GM04504 (cell line): Measurements from ENCODE around the gene PDZD11.
"Not testable (repeated sequence)": the region's sequence is repeated elsewhere in the genome, so short reads cannot be mapped to it uniquely, and the experiment has no call there.

ENCODE experiments used
- DNase-seq: peaks from one replicate; pipeline ENCODE4 v3.0.0-alpha.2; 2012; ENCODE audit warnings: low read depth

PDZD11 gene, protein sequence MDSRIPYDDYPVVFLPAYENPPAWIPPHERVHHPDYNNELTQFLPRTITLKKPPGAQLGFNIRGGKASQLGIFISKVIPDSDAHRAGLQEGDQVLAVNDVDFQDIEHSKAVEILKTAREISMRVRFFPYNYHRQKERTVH

DNA sequence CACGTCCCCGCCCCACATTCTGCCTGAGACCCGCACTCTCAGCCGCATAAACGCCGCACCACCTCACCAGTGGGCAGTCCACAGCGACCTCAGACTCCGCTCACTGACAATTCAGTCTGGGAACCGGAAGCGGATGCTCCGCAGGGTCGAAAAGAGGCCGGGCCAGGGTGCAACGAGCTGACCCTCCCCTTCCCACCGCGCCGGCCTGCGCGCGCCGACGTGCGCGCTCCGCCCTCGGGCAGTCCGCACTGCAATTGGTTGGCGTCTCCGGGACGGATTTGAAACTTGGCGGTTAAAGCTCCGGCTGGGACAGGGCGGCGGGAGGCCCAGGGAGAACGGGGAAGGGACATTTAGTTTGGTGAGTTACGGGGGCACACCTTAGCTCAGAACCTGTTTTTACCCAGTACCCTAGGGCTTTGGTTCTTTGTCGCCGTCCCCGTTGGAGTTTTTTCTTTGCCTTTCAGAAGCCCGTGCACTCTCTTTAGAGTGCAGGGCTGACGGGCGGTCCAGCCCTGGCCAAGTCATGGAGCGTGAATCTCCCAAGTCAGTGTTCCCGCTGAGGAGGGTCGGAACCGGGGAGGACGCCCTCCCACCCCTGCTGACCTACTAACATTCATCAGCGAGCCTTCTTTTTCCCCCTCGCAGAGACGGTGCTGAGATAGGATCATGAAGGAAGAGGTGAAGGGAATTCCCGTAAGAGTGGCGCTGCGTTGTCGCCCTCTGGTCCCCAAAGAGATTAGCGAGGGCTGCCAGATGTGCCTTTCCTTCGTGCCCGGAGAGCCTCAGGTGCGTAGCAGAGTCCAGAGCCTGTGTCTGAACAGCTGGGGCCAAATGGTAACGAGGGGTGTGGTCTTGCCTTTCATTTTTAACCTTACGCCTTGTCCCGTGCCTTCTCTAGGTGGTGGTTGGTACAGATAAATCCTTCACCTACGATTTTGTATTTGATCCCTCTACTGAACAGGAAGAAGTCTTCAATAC is at the start of gene PDZD11, which contains the start of gene KIF4A:
Gene PDZD11, minus strand, starts transcription at position 135 of the 978 bp plus-strand sequence. CDS start 586 bp downstream, outside the sequence.
Gene KIF4A, plus strand, starts transcription at position 312 of the 978 bp plus-strand sequence. Its CDS starts 355 bp downstream, at position 667.
- peak; percentile 64 for DNase-seq

- DNase-seq, result no peak
Measured at GRCh38 chrX:70338290-70338689, 48.6 kb upstream of the PDZD11 start.

DNA sequence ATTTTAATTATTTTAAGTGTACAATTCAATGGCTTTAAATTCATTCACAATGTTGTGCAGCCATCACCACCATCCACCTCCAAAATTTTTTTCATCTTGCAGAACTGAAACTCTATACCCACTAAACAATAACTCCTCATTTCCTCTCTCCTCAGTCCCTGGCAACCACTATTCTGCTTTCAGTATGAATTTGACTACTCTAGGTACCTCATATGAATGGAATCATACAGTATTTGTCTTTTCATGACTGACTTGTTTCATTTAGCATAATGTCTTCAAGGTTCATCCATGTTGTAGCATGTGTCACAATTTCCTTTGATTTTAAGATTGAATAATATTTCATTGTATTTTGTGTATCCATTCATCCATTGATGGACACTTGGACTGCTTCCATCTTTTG is 47.0 kb upstream of the PDZD11 start:
- no peak for DNase-seq

- DNase-seq, result no peak
Measured at GRCh38 chrX:70332600-70332999, 42.9 kb upstream of the PDZD11 start.

DNA sequence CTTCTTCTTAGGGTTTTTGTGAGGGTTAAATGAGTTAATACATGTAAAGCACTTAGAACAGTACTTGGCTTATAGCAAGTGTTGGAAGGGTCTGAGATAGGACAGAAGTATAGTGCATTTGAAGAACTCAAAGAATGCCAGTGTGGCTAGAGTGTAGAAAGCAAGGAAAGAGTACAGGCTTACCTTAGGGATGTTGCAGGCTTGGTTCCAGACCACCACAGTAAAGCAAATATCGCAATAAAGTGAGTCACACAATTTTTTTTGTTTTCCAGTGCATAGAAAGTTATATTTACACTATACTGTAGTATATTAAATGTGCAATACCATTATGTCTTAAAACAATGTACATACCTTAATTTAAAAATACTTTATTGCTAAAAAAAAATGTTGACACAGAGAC is 41.4 kb upstream of the PDZD11 start:
- no peak for DNase-seq

DNA sequence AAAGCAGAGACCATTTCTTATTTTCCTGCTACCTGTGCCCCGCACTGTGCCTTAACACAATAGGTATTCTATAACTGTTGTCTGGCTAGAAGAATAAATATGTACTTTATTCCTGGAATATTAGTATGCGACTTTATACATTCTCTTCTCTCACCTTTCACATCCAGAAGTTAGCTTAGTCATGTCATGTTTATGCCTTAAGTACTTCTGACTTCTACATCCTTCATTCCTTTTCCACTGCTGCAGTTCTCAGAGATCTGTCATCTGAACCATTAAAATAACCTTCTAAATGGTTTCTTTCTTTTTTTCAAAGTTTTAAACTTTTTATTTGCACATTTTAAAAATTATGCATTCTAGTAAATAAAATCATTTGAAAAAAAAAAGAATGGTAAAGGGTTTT is 34.6 kb upstream of the PDZD11 start:
- no peak for DNase-seq

DNA sequence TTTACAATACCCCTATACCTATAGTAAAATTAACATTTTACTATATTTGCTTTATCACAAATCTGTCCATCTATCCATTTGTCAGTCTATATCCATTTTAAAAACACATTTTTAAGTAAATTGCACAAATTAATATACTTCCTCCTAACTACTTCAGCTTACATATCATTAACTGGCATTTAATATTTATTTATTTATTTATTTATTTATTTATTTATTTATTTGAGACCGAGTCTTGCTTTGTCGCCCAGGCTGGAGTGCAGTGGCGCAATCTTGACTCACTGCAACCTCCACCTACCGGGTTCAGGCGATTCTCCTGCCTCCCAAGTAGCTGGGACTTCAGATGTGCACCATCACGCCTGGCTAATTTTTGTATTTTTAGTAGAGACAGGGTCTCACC is 33.9 kb upstream of the PDZD11 start:
- not testable (repeated sequence) for DNase-seq

DNA sequence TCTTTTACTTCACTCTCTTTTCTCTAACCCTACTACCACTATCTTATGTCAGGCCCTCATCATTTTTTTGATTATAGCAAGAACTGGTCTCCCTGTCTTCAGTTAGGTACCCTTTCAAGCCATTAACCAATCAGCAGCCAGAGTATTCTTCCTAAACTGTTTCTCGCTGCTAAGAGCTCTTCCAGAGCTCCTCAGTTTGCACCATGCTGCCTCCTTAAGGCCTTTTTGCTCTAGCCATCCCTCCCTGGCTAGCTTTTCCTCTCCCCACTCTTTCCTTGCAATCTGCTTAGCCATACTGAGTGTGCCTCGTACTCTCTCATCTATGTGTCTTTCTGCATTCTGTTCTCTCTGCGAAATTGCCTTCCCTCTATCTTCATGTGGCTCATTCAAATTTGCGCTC is 33.1 kb upstream of the PDZD11 start:
- no peak for DNase-seq

DNA sequence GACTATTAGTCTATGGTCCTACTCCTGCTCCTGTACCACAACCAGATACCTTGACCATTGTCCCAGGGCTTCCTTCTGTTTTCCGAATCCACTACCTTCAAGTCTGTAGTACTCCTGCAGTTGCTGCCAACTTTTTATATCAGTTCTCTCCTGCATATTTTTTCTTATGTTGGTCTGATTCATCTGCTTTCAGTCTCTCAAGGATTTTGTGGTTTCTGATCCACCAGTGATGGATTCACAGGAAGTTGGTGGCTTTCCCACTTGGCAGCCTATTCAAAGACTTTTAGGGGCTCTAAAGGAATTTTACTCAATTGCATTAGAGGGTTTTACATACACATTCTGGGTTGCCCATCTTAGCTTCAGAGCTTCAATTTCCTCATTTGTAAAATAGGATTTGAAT is 23.8 kb upstream of the PDZD11 start:
- no peak for DNase-seq

GRCh38 chrX:70301716-70302115 is 12.0 kb upstream of the PDZD11 start:
- no peak for DNase-seq

DNA sequence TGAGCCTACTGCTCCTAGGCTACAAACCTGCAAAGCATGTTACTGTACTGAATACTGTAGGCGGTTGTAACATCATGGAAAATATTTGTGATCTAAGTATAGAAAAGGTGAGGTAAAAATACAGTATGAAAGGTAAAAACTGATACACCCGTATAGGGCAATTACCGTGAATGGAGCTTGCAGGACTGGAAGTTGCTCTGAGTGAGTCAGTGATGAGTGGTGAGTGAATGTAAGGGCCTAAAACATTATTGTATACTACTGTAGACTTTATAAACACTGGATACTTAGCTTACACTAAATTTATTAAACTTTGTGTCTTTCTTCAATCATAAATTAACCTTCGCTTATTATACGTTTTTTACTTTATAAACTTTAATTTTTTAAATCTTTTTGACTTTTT is 3.9 kb upstream of the PDZD11 start:
- DNase-seq, result no peak

- DNase-seq, result no peak
Measured at GRCh38 chrX:70292788-70293187, 3.1 kb upstream of the PDZD11 start.

DNA sequence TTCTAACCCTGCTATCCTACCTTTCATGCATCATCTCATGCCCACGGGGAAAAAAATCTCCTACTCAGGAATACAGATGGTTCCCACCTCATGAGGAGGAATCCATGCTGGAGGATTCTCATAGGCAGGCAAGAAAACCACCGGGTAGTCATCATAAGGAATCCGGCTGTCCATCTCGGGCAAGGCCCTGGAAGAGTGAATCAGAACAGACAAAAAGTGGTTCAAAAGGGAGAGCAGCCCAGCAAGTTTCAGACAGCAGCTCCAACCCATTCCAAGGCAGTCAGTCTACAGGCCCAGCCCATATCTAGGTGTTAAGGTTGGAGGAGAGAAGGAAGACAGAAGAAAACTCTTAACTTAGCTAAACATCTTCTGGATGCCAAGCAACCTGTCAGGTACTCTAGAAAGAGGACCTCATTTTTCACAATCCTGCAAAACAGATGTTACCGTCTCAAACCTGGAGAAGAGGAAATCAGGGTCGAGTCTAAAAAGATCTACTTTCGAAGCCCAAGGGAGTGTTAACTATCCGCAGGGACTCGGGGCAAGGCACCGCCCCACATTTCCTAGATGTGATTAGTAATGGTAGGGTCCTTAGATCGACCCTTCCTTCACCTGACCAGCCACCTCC is 447 bp downstream of the PDZD11 start:
- DNase-seq, result no peak

- no peak for DNase-seq
Measured at GRCh38 chrX:70281951-70282350, 7.8 kb downstream of the PDZD11 start, which contains the start of gene RAB41. Gene RAB41, plus strand, starts transcription at chrX:70282172. Its CDS starts 46 bp downstream, at chrX:70282218.

- no peak for DNase-seq
Measured at GRCh38 chrX:70280573-70280972, 9.2 kb downstream of the PDZD11 start.

DNA sequence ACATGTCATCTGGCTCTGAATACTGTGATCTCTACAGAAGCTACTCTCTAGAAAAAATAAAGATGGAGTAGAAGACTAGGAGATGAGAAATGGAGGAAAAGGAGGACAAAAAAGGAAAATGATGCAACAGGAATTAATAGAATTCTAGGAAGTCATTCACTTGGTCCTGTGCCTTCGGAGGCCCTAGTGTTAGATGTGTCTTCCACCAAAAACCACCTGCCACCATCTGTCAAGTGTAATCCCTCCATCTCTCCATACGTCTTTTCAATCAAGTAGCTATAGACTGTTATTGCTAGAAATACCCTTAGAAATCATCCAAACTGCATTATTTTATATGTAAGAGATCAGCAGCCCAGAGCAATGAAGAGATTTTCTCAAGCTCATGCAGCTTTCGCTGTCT is 10.6 kb downstream of the PDZD11 start:
- DNase-seq, result no peak

- not testable (repeated sequence) for DNase-seq
Measured at GRCh38 chrX:70274029-70274428, 15.7 kb downstream of the PDZD11 start.

DNA sequence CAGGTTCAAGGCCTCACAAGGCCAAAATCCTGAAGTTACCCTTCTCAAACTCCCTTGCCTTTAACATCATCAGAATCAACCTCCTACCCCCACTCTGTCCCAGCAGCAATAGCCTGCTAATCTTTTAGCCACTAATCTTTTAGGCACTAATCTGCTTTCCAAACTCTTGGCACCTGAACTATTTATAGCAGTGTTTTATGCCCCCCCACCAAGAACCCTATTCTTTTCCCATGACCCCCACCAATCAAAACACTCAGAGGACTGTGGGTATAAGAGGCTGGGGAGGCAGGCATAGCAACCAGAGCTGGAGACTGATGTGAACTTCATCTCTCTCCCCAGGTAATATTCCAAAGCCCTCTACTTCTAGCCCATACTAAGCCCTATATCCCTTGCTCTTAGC is 21.7 kb downstream of the PDZD11 start, which contains the start of gene ARR3:
Gene ARR3, plus strand, starts transcription at position 301 of the 400 bp plus-strand sequence. CDS start 1,052 bp downstream, outside the sequence.
- DNase-seq, result no peak

DNA sequence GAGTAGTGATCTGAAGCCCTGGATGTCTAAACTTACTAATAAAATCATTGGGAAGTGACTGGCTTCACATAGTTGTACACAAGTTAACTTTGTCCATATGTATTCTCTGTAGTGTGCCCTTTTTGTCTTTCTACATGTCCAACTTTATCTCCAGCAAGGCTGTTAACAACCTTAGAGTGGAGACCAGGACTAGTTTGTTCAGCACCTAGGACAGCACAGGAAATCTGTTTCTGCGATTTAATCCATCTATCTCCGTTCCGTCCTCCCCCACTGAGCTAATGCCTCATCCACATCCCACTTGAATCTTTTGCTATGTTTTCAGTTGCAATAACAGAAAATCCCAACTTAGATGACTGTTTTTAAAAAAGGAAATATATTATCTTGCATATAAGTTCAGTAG is 24.9 kb downstream of the PDZD11 start:
- DNase-seq, result no peak

DNA sequence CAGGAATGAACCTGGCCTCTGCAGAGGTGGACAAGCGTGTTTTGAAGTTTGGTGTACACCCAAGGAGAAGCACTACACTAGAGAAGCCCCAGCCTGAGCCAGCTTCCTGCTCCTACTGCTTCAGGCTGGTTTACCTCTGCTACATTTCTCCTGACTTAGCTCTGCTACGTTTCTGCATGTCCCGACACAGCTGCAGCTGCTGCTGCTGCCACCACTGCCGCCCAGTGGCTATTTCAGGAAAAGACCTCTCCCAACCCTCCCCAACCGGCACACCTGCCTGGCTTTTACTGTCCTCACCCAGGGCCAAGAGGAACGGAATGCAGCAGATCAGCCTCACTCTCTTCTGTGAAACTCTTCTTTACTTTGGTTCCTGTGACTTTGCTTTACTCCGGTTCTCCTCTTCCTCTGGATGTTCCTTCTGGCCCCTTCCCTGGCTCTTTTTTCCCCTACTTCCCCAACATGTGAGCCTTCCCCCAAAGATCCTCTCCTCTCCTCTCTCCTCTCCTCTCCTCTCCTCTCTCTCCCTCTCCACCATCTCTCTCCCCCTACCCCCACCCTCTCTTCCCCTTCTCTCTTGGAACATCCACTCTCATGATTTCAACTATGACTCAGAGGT is 26.7 kb downstream of the PDZD11 start:
- no peak for DNase-seq

DNA sequence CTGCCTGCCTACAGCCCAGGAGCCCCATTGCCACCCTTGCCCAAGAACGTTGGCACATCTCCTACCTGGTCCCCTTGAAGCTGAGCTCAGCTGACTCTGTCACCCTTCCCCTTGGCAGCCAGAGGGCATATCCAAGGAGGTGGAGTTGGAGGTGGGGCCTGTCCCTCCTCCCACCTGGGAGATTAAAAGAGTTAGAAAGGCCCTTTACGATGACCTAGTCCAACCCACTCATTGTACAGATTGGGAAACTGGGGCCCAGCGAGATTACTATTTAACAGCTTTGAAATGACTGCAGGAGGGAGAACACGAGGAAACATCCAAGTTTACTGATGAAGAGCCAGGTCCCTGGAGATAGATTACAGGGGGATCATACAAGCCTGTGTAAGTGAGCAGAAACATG is 29.6 kb downstream of the PDZD11 start, which contains the start of gene P2RY4:
Gene P2RY4, minus strand, starts transcription at position 101 of the 400 bp plus-strand sequence. CDS start 580 bp downstream, outside the sequence.
- no peak for DNase-seq
